A673 (cell line): ENCODE measurements around the gene CNP. TPM values are rescaled to one million over a fixed set of nuclear protein-coding genes. Genes with fewer than 3 reads are reported as not detected.

ENCODE experiments used
- BruUV-seq: library from RNA; stranded (reverse); fragments of 400-500 nt; replicated peaks from 2 replicates; lab custom pipeline; 2021; lab: Mats Ljungman, UMichigan
- CTCF ChIA-PET: fragments of 300-600 bp; sonication (Branson Sonifier 250); formaldehyde crosslinking; loops from one replicate; lab custom pipeline; 2022; ENCODE audit warnings: antibody characterized with exemption; lab: Charles Lee
- POLR2A ChIA-PET: fragments of 300-600 bp; sonication (Branson Sonifier 250); formaldehyde crosslinking; loops from one replicate; lab custom pipeline; 2022; ENCODE audit warnings: antibody characterized with exemption; ENCODE audit not compliant: low non-redundant PET; lab: Charles Lee
- DNase-seq: peaks from one replicate; pipeline ENCODE4 v3.0.0-alpha.2; 2015; ENCODE audit warnings: low spot score
- H3K27ac ChIP-seq: fragments of 200-600 bp; sonication (generic); 2 replicates; pipeline ENCODE4 v1.5.1; 2016; ENCODE audit warnings: mixed run types, low read depth, mild to moderate bottlenecking, mixed read lengths, antibody characterized with exemption, low read length; ENCODE audit not compliant: poor library complexity, severe bottlenecking
- H3K27me3 ChIP-seq: fragments of 200-600 bp; sonication (generic); replicated peaks from 2 replicates; pipeline ENCODE4 v1.6.1; 2017; ENCODE audit warnings: mixed run types, low read depth, mild to moderate bottlenecking, mixed read lengths, antibody characterized with exemption, low read length; ENCODE audit not compliant: insufficient read depth, poor library complexity
- H3K36me3 ChIP-seq: fragments of 200-600 bp; sonication (generic); 2 replicates; pipeline ENCODE4 v1.6.1; 2016; ENCODE audit warnings: mixed run types, mild to moderate bottlenecking, mixed read lengths, antibody characterized with exemption, low read length; ENCODE audit not compliant: insufficient read depth, poor library complexity, severe bottlenecking
- H3K4me1 ChIP-seq: fragments of 200-600 bp; sonication (generic); 2 replicates; pipeline ENCODE4 v1.6.1; 2017; ENCODE audit warnings: mixed run types, mild to moderate bottlenecking, mixed read lengths, antibody characterized with exemption, low read length; ENCODE audit not compliant: insufficient read depth, poor library complexity, severe bottlenecking
- H3K4me3 ChIP-seq: fragments of 200-600 bp; sonication (generic); 2 replicates; pipeline ENCODE4 v1.5.1; 2016; ENCODE audit warnings: low read depth, mixed run types, mild to moderate bottlenecking, mixed read lengths, low read length; ENCODE audit not compliant: poor library complexity, severe bottlenecking
- H3K9me3 ChIP-seq: fragments of 200-600 bp; sonication (generic); 2 replicates; pipeline ENCODE4 v1.6.1; 2016; ENCODE audit warnings: mixed run types, low read depth, mild to moderate bottlenecking, mixed read lengths, antibody characterized with exemption, low read length; ENCODE audit not compliant: poor library complexity, severe bottlenecking
- EZH2 ChIP-seq: fragments of 200-600 bp; sonication (generic); IDR thresholded peaks from 2 replicates; pipeline ENCODE4 v1.6.1; 2017; ENCODE audit warnings: borderline replicate concordance, low read depth, mild to moderate bottlenecking, mixed read lengths, antibody characterized with exemption, low read length; ENCODE audit not compliant: poor library complexity, severe bottlenecking
- intact Hi-C: fragments of 100-400 bp; cut with micrococcal nuclease; formaldehyde crosslinking; loops from one replicate; pipeline ENCODE4 v1.10.0; 2022; ENCODE audit not compliant: unreplicated experiment
- total RNA-seq: library from RNA; stranded (reverse); gene quantifications from 2 replicates; pipeline ENCODE4 v1.2.3, GENCODE V29; 2021
- TF ChIP-seq, protein P1 (sequence below): fragments of 300-800, 200-600 bp; sonication (generic); conservative IDR thresholded peaks from 2 replicates; pipeline ENCODE4 v1.5.1; 2017; ENCODE audit warnings: low read depth, mild to moderate bottlenecking, antibody characterized with exemption, low read length, moderate library complexity, mixed read lengths

CNP gene
- total RNA-seq, 1 experiment from 2014 or later: 55.6 TPM

GRCh38 chr17:41956522-41956921 is 10.1 kb upstream of the CNP start:
- no peaks in the 10 kb centered on the region for H3K27me3 ChIP-seq
- no peak for DNase-seq
- BruUV-seq: no TSS peak
- no peak overlapping the region for H3K27ac ChIP-seq
- ChIA-PET POLR2A (no interaction called here), CTCF (no interaction called here)
- H3K4me3 ChIP-seq: no peak overlapping the region
- H3K36me3 ChIP-seq: no peaks in the 10 kb centered on the region
- no peaks in the 10 kb centered on the region for H3K9me3 ChIP-seq
- intact Hi-C loops: no loop called here
- H3K4me1 ChIP-seq: no peaks in the 10 kb centered on the region
- no peak for TF ChIP-seq EZH2
- TF ChIP-seq, protein P1, sequence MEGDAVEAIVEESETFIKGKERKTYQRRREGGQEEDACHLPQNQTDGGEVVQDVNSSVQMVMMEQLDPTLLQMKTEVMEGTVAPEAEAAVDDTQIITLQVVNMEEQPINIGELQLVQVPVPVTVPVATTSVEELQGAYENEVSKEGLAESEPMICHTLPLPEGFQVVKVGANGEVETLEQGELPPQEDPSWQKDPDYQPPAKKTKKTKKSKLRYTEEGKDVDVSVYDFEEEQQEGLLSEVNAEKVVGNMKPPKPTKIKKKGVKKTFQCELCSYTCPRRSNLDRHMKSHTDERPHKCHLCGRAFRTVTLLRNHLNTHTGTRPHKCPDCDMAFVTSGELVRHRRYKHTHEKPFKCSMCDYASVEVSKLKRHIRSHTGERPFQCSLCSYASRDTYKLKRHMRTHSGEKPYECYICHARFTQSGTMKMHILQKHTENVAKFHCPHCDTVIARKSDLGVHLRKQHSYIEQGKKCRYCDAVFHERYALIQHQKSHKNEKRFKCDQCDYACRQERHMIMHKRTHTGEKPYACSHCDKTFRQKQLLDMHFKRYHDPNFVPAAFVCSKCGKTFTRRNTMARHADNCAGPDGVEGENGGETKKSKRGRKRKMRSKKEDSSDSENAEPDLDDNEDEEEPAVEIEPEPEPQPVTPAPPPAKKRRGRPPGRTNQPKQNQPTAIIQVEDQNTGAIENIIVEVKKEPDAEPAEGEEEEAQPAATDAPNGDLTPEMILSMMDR: no peak

DNA sequence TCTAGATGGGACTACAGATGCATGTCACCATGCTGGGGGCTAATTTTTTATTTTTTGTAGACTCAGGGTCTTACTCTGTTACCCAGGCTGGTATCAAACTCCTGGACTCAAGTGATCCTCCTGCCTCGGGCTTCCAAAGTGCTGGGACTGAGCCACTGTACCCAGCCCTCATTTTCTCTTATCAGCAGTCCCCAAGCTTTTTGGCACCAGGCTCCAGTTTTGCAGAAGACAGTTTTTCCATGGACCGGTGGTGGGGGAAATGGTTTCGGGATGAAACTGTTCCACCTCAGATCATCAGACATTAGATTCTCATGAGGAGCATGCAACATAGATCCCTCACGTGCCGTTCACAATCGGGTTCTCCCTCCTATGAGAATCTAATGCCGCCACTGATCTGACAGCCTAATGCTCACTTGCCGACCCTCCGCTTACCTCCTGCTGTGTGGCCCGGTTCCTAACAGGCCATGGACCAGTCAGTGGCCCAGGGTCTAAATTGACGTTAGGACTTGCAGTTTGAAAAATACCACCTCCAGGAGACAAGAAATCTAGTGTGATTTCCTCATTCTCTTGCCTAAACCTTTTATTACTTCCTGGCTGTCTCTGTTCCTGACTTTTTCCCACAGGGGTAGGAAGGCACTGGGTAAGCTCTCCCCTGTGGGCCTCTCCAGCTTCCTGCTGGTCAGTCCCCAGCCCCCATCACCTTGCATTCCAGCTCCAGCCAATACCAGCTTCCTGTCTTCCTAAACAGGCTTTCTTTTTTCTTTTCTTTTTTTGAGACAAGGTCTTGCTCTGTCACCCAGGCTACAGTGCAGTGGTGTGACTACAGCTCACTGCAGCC is 9.3 kb upstream of the CNP start:
- H3K27me3 ChIP-seq: no peaks in the 10 kb centered on the region
- H3K4me3 ChIP-seq: no peak overlapping the region
- ChIA-PET CTCF (no interaction called here), POLR2A (no interaction called here)
- no peak for DNase-seq
- intact Hi-C loops: no loop called here
- no peaks in the 10 kb centered on the region for H3K9me3 ChIP-seq
- no peak overlapping the region for H3K27ac ChIP-seq
- H3K4me1 ChIP-seq: no peaks in the 10 kb centered on the region
- no peaks in the 10 kb centered on the region for H3K36me3 ChIP-seq
- TF ChIP-seq EZH2: no peak
- TF ChIP-seq, protein P1: no peak
- no TSS peak for BruUV-seq

GRCh38 chr17:41957869-41958439 is 8.6 kb upstream of the CNP start:
- Histone ChIP-seq H3K27me3 (no peaks in the 10 kb centered on the region), H3K27ac (no peak overlapping the region), H3K4me3 (no peak overlapping the region), H3K36me3 (no peaks in the 10 kb centered on the region), H3K4me1 (no peaks in the 10 kb centered on the region), H3K9me3 (no peaks in the 10 kb centered on the region)
- no peak for DNase-seq
- ChIA-PET POLR2A (no interaction called here), CTCF (interaction anchor here (0.7 kb wide), 1 partner anchor 27 kb away, joined by 15 read pairs; no protein-coding TSS in a partner anchor)
- TF ChIP-seq EZH2: no peak
- TF ChIP-seq, protein P1: no peak
- intact Hi-C loops: loop anchor here (2.0 kb wide), 1 partner anchor 219 kb away; no protein-coding TSS in a partner anchor
- BruUV-seq: no TSS peak
